ENCODE results near the gene ABCD3. TPM values are rescaled to one million over a fixed set of nuclear protein-coding genes. Genes with fewer than 3 reads are reported as not detected.

The ABCD3 gene
- total and polyA plus RNA-seq, 2 experiments from 2014 or later: 31.8 to 41.7 TPM

DNA sequence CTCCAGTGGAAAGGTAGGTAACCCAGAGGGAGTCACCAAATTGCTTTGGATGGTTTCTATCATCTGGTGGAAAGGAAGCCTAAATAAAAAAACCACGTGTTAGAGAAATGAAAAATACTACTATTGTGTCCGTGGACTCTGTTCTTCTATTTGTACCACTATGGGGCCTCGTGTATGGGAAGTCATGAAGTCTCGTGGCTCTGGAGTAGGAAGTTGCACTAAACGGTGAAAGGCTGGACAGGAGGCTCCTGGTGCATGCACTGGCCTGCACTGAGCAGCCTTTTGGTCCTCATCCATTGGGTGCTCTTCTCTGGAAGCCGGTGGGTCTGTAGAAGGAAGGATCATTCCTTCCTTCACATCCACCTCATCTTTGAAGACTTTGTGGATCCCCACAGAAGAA is 106.3 kb downstream of the ABCD3 start:
- Histone ChIP-seq H4K20me1 (ENCODE audit: insufficient read depth) (no peaks in the 10 kb centered on the region), H3K9me2 (ENCODE audit: insufficient read depth) (no peaks in the 10 kb centered on the region), H3K4me2 (ENCODE audit: unreplicated experiment) (no peak overlapping the region), H3K9me3 (ENCODE audit: low read depth) (no peaks in the 10 kb centered on the region), H3K36me3 (ENCODE audit: low read depth) (peaks cover 9% of the 10 kb centered on the region), H3K4me3 (no peak overlapping the region), H2AFZ (no peak overlapping the region), H3K27ac (no peak overlapping the region), H3K27me3 (replicated peaks; ENCODE audit: insufficient read depth) (no peaks in the 10 kb centered on the region), H3K79me2 (ENCODE audit: insufficient read depth) (no peaks in the 10 kb centered on the region), H3K9ac (no peak overlapping the region), H3F3A (ENCODE audit: insufficient read depth) (peaks cover 44% of the 10 kb centered on the region), H3K4me1 (ENCODE audit: insufficient read depth) (peaks cover 28% of the 10 kb centered on the region)
- TF ChIP-seq EZH2phosphoT487 (IDR thresholded peaks at IDR 0.05; ENCODE audit: insufficient read depth, low read depth) (no peak), EZH2 (IDR thresholded peaks at IDR 0.05; ENCODE audit: insufficient read depth, poor library complexity, severe bottlenecking) (no peak)
- in situ Hi-C loops (cut with MboI): loop anchor here (5.0 to 10.0 kb wide), 2 partner anchors 278 to 510 kb away; no protein-coding TSS in a partner anchor
- no peak for DNase-seq
- WGBS, 2 experiments (ENCODE audit: low coverage in 1 of 2, low lambda C conversion rate in 2 of 2, missing lambda C conversion rate in 2 of 2): 85 to 89% methylated on average over 6 of the region's 6 CpGs

- 84 to 88% methylated on average over 7 of the region's 7 CpGs for WGBS, 2 experiments (ENCODE audit: low coverage in 1 of 2, low lambda C conversion rate in 2 of 2, missing lambda C conversion rate in 2 of 2)
- DNase-seq: no peak
Observed at GRCh38 chr1:94526152-94526980, 108.2 kb downstream of the ABCD3 start.

GRCh38 chr1:94527447-94528031 is 109.3 kb downstream of the ABCD3 start:
- H3K27me3 ChIP-seq (replicated peaks; ENCODE audit: insufficient read depth): no peaks in the 10 kb centered on the region
- H3F3A ChIP-seq (ENCODE audit: insufficient read depth): peaks cover 74% of the 10 kb centered on the region
- peak overlapping the region; percentile 12; the same call in 1 of the 2 replicates for H3K27ac ChIP-seq
- H3K36me3 ChIP-seq (ENCODE audit: low read depth): peaks cover 34% of the 10 kb centered on the region
- WGBS, 2 experiments (ENCODE audit: low coverage in 1 of 2, low lambda C conversion rate in 2 of 2, missing lambda C conversion rate in 2 of 2): 4 to 5% methylated on average over 1 of the region's 1 CpG
- peak overlapping the region; percentile 14 for H3K4me2 ChIP-seq (ENCODE audit: unreplicated experiment)
- H3K9me2 ChIP-seq (ENCODE audit: insufficient read depth): no peaks in the 10 kb centered on the region
- peak; percentile 59 for DNase-seq
- no peak overlapping the region for H3K9ac ChIP-seq
- no peak overlapping the region for H3K4me3 ChIP-seq
- H4K20me1 ChIP-seq (ENCODE audit: insufficient read depth): no peaks in the 10 kb centered on the region
- peaks cover 13% of the 10 kb centered on the region for H3K4me1 ChIP-seq (ENCODE audit: insufficient read depth)
- no peaks in the 10 kb centered on the region for H3K9me3 ChIP-seq (ENCODE audit: low read depth)
- no peak overlapping the region for H2AFZ ChIP-seq
- in situ Hi-C loops (cut with MboI): loop anchor here (10.0 kb wide), 1 partner anchor 507 kb away; no protein-coding TSS in a partner anchor
- TF ChIP-seq EZH2phosphoT487 (IDR thresholded peaks at IDR 0.05; ENCODE audit: insufficient read depth, low read depth): no peak
- TF ChIP-seq EZH2 (IDR thresholded peaks at IDR 0.05; ENCODE audit: insufficient read depth, poor library complexity, severe bottlenecking): no peak
- H3K79me2 ChIP-seq (ENCODE audit: insufficient read depth): no peaks in the 10 kb centered on the region

More at GRCh38 chr1:94526152-94526980, 108.2 kb downstream of the ABCD3 start:
- H2AFZ ChIP-seq: no peak overlapping the region
- TF ChIP-seq EZH2 (IDR thresholded peaks at IDR 0.05; ENCODE audit: insufficient read depth, poor library complexity, severe bottlenecking) (no peak), EZH2phosphoT487 (IDR thresholded peaks at IDR 0.05; ENCODE audit: insufficient read depth, low read depth) (no peak)
- no peak overlapping the region for H3K4me3 ChIP-seq
- H3F3A ChIP-seq (ENCODE audit: insufficient read depth): peaks cover 63% of the 10 kb centered on the region
- H3K4me2 ChIP-seq (ENCODE audit: unreplicated experiment): no peak overlapping the region
- no peaks in the 10 kb centered on the region for H3K9me3 ChIP-seq (ENCODE audit: low read depth)
- H3K4me1 ChIP-seq (ENCODE audit: insufficient read depth): peaks cover 19% of the 10 kb centered on the region
- no peak overlapping the region for H3K9ac ChIP-seq
- peaks cover 23% of the 10 kb centered on the region for H3K36me3 ChIP-seq (ENCODE audit: low read depth)
- no peaks in the 10 kb centered on the region for H3K79me2 ChIP-seq (ENCODE audit: insufficient read depth)
- no peaks in the 10 kb centered on the region for H3K9me2 ChIP-seq (ENCODE audit: insufficient read depth)
- H4K20me1 ChIP-seq (ENCODE audit: insufficient read depth): no peaks in the 10 kb centered on the region
- H3K27ac ChIP-seq: no peak overlapping the region
- in situ Hi-C loops (cut with MboI): loop anchor here (10.0 kb wide), 1 partner anchor 508 kb away; no protein-coding TSS in a partner anchor
- no peaks in the 10 kb centered on the region for H3K27me3 ChIP-seq (replicated peaks; ENCODE audit: insufficient read depth)

DNA sequence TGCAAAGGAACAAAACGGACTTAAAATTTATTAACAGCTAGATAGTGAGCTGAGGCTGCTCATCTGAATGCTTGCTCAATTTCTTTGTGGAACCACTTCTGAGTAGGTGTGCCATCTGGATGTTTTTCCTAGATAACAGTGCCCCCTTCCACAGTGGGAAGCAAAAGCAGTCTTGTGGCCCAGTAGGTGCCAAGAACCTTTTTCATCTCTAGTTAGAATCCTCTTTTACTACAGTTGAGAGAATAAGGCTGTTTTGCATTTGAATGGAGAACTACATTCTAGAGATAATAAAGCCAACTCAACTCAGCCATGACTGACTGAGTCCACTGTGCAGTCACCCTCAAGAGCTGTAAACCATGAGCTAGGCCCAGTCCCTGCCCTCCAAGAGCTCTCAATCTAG is 110.1 kb downstream of the ABCD3 start:
- WGBS, 2 experiments (ENCODE audit: low coverage in 1 of 2, low lambda C conversion rate in 2 of 2, missing lambda C conversion rate in 2 of 2): 83 to 88% methylated on average over 1 of the region's 1 CpG
- Histone ChIP-seq H4K20me1 (ENCODE audit: insufficient read depth) (no peaks in the 10 kb centered on the region), H3K4me1 (ENCODE audit: insufficient read depth) (peaks cover 11% of the 10 kb centered on the region; the same call in 1 of the 2 replicates), H3K36me3 (ENCODE audit: low read depth) (peaks cover 42% of the 10 kb centered on the region), H3K27me3 (replicated peaks; ENCODE audit: insufficient read depth) (no peaks in the 10 kb centered on the region), H2AFZ (no peak overlapping the region), H3F3A (ENCODE audit: insufficient read depth) (peaks cover 81% of the 10 kb centered on the region), H3K79me2 (ENCODE audit: insufficient read depth) (no peaks in the 10 kb centered on the region), H3K4me3 (no peak overlapping the region), H3K4me2 (ENCODE audit: unreplicated experiment) (no peak overlapping the region), H3K9me2 (ENCODE audit: insufficient read depth) (no peaks in the 10 kb centered on the region), H3K9me3 (ENCODE audit: low read depth) (no peaks in the 10 kb centered on the region), H3K9ac (no peak overlapping the region), H3K27ac (no peak overlapping the region)
- in situ Hi-C loops (cut with MboI): loop anchor here (10.0 kb wide), 1 partner anchor 507 kb away; no protein-coding TSS in a partner anchor
- no peak for TF ChIP-seq EZH2phosphoT487 (IDR thresholded peaks at IDR 0.05; ENCODE audit: insufficient read depth, low read depth)
- no peak for TF ChIP-seq EZH2 (IDR thresholded peaks at IDR 0.05; ENCODE audit: insufficient read depth, poor library complexity, severe bottlenecking)
- DNase-seq: peak; percentile 36

Measured in GM23248 (cell line).